NCI-H146 (cell line): ENCODE data around the gene MLH3.
"Not testable (repeated sequence)": the region's sequence is repeated elsewhere in the genome, so short reads cannot be mapped to it uniquely, and the experiment has no call there.

Source experiments
- DNase-seq: peaks from one replicate; lab custom pipeline; 2025; lab: John Stamatoyannopoulos, UW

Gene MLH3

DNA sequence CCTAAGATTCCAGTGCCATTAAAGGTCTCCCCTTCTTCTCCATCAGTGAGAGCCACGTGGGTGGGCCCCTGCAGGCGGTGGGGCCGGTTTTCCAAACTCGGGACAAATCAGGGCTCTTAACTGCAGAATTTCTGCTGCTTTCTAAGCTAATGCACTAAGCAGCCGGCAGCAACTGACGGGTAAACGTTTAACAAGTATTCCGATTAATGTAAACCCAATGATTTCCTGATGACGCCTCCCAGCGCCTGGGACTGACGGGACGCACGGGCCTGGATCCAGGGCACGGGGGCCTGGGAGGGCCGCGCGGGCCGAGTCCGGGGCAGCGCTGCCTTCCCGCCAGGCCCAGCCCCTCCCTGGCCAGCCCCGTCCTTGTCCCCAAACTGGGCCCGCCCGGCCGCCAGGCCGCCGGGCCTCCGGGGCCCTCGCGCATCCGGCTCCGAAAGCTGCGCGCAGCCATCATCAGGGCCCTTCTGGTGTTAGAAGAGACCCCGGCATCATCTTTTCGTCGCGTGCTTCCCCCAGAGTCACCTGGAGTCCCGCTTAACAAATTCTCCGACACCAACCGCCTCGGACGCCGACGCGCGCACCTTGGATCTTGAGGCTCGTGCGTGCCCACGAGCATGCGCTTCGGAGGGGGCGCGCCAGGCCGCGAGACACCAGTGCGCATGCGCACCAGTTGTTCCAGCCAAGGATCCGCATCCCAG is at the start of gene MLH3:
MLH3 (minus strand) TSS at position 616 of the 704 bp plus-strand sequence. CDS start 1,812 bp downstream, outside the sequence.
- peak; percentile 84 for DNase-seq

DNA sequence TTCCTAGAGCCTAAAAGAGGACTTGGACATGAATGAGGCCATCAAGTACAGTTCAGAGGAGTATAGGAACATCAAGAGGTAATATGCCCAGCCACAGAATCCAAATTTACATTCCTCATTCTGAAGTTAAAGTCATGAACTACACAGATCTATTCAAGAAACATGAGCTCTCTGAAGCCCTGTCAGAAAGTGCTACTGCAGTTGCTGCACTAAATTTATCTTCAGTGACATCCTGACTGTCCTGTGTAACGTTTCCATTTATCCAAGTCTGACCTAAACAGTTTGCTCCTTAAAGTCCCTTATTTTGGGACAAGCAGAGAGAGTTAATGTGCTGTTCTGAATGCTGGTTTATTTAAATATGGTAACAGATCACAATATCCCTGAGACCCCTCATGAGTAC is 47.4 kb upstream of the MLH3 start:
- no peak for DNase-seq

GRCh38 chr14:75098212-75098611 is 46.9 kb upstream of the MLH3 start:
- no peak for DNase-seq

GRCh38 chr14:75096959-75097358 is 45.7 kb upstream of the MLH3 start:
- DNase-seq: peak; percentile 30

- no peak for DNase-seq
Measured at GRCh38 chr14:75095690-75096089, 44.4 kb upstream of the MLH3 start.

- DNase-seq: no peak
Measured at GRCh38 chr14:75094896-75095295, 43.6 kb upstream of the MLH3 start.

DNA sequence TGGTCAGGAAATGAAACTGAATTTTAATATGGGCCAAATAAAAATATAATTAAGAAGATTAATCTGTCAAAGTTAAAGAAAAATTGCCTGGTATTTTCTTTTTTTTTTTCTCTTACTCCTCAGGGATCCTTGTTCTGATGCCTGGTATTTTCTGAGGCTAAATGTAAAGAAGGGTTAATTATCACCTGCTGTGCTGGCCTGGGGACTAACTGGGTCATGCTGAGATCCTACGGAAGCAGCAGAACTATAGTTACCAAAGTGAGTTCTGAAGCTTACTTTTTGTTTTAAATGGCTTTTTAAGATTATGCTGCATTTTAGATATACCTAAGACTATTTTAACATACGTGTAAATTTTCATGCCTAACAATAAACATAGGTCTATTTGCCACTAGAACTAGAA is 41.4 kb upstream of the MLH3 start:
- DNase-seq: peak; percentile 22

- DNase-seq: no peak
Measured at GRCh38 chr14:75091251-75091650, 40.0 kb upstream of the MLH3 start.

DNA sequence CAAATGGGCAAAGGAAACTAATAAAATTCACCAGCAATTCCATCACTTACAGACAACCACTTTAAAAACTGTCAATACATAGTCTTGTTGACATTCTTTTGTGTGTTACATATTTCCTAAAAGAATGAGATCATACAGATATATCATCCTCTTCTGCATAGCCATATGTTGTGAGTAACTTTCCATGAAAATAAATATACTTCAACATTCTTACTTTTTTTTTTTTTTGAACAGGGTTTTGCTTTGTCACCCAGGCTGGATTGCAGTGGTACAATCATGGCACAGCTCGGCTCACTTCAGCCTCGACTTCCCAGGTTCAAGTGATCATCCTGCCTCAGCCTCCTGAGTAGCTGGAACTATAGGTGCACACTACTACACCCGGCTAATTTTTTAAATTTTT is 39.1 kb upstream of the MLH3 start:
- DNase-seq: no peak

- peak; percentile 38 for DNase-seq
Measured at GRCh38 chr14:75088566-75089373, 37.5 kb upstream of the MLH3 start.

DNA sequence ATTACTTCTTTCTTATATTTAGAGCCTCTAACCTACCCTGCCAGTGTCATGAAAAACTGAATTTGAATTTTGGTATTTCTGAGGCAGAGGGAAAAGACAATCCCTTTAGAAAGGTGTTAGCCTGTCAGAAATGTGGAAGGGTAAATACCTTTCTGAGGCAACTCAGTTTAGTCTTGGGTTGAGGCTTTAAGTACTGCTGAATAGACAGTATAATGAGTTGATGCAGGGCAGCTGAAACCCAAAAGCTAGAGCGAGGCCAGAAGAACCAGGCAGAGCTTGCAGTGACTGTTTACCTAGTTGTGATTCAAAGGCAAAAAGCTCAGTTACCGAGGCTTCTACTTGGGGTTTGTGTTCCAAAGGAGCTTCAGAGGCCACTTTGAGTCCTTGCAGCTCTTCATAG is 36.9 kb upstream of the MLH3 start:
- no peak for DNase-seq

DNA sequence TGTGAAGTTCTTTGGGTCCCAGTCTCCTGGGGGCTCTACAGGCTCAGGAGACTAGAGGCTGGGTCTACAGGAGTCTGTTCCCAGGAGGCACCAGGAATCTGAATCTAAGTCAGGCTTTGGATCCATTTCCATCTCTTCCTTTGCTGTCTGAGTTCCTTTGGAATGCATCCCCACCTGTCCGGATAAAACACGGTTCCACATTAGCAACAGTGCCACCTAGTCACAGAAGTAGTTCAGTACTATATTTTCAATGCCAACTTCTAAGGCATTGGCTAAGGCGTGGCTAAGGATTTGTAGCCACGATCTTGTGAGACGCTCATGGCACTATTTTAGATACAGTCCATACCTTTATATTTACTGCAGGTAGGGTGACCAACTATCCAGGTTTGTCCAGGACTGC is 33.2 kb upstream of the MLH3 start:
- DNase-seq: no peak

DNA sequence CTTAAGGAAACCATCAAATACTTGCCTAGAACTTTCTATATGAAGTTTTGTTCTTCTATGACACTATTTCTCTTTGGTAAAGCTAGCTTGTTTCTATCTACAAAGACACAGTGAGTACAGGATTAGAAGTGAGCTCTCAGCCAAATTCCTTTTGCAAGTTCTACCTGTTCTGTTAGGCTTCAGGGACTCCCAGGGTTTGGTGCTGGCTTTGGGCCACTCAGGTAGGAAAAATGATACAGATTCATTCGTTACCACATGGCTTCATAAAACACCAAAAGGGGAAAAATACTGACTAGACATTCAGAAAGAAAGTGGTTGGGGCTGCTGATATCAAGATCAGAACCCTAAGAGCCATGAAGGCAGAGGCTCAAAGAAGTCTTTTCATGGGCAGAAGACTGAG is 32.0 kb upstream of the MLH3 start:
- no peak for DNase-seq

DNA sequence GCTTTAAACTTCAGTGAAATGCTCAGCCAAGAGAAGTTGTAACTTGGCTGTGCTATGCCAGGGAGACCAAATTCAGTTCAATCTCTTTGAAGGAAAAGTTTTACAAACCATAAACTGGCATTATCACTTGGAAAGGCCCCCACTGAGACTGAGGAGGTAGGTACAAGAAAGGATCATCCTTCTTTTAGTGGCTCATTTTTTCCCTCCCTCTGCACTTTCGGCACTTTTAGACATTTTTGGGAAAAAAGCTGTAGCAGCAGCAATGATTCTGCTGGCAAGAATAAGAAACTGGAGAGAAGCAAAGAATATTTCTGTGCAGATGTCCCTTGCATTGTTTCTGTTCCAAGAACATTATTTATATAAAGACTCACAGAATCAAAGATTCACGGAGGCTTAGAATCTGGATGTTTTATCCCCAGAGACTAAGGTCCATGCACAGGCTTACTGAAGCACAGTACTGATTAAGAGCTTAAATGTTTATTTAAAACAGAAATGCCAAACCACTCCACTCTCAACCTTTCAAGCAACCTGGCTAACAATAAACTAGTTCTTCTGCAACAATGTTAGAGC is 30.5 kb upstream of the MLH3 start:
- no peak for DNase-seq

GRCh38 chr14:75079521-75079920 is 28.3 kb upstream of the MLH3 start:
- DNase-seq: no peak

DNA sequence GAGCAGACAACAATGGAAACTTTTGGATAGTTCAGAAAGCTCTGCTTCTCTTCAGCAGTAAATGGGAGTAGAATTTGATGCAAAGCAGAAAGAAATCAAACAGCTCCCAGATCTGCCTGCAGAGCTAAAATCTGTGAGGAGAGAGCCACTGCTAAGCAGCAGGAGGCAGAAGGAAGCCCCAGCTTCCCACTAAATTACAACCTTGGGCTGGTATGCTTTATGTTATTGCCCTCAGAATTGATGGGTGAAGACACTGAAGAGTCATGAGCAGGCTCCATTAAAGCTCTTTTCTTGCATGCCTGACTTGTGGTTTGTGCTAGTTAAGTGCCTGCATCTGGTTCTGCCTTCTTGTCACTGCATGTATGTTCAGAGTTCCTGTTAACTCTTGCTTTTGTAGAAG is 26.5 kb upstream of the MLH3 start:
- no peak for DNase-seq

DNA sequence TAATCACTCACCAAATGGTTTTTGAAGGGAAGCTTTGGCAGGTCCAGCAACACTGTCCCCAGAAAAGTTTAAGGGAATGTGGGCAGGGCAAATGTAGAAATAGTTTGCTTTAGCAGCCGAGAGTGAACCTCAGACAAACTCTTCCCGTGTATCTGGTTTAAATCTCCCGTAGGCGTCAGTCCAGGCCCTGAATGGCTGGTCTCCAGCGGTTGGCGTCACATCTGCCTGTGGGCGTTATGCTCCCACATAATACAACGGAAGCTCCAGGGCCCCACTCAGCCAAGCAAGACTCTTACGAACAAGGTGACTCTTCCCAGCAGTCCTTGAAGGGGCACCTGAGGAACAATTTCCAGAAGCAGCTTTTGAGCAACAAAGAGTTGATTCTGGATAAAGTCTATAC is 19.1 kb upstream of the MLH3 start:
- DNase-seq: no peak

DNA sequence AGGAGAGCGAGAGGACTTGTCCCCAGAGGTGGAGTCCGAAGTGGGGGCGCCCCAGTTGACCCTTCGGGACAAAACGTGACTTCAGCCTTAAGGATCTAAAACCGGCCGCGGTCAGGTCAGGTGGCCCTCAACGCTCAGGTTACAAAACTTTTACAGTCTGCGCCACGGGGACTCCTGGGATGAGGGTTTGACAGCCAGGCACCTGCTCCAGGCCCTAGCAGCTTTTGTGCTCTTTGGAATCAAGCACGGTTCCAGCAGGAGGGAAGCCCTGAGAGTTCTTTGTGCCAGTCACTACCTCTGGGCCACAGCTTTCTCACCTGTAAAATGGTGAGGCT is 18.5 kb upstream of the MLH3 start:
- peak; percentile 70 for DNase-seq

DNA sequence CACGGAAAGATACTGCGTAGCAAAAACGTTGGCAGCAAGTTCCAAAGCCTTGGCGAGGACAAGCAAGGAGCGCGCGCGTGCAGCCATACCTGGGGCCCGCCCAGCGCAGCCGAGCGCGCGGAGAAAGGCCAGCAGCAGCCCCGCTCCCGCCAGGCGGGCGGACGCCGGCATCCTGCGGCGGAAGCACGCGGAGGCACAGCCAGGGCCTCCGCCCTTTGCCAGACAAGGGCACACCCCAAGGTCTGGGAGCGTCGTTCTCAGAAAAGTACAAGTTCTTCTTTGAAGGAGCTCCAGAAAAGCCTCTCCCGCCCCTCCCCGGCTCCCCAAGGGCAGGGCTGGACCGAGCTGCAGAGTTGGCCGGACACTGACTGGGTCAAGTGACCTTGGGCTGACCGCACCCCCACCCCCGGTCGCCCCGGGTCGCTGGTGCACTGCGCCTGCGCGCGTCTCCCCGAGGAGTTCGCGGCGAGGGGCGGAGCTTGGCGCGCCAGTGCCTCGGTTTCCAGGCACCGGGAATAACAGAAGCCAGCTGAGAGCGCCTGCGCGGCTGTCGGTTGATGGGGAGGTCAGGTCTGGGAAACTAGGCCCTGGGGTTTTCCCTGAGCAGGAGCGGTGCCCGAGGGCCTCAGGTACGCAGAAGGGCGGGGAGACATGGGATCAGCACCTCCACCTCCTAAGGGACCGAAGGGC is 18.0 kb upstream of the MLH3 start, which contains the start of gene ZC2HC1C:
ZC2HC1C (plus strand) TSS at position 521 of the 690 bp plus-strand sequence. CDS start 933 bp downstream, outside the sequence.
- DNase-seq: peak; percentile 85

DNA sequence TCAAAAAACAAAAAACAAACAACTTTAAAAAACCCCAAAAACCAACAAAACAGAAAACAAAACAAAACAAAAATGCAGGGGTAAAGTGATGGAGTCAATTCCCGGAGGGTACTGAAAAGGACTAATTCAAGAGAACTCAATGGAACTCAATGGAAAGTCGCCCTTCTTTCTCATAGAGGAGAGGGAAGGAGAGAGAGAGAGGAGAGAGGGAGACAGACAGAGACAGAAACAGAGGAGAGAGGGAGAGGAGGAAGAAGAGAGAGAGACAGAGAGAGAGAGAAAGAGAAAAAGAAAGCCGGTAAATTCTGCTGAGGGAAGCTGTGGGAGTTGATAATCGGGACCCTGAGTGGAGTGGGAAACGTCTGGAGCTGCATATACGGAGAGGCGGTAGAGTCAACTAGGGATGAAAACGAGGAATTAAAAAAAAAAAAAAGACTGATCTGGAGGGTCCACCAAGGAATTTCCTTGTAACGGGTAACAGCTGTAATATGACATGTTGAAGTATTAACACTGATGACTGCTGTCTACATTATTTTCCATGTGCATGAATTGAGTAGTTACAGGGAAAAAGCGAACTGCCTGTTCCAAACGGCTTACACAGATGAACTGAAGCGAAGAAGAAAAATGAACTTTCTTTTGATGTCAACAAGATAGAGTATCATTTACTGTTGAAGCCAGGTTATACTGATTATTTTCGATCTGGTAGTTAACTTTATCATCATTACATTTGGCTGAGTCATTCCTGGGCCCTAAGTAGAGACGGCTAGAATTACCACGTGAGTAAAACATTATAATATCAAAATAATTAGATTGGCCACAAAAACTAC is 17.2 kb upstream of the MLH3 start:
- no peak for DNase-seq

GRCh38 chr14:75067765-75068164 is 16.5 kb upstream of the MLH3 start:
- not testable (repeated sequence) for DNase-seq

DNA sequence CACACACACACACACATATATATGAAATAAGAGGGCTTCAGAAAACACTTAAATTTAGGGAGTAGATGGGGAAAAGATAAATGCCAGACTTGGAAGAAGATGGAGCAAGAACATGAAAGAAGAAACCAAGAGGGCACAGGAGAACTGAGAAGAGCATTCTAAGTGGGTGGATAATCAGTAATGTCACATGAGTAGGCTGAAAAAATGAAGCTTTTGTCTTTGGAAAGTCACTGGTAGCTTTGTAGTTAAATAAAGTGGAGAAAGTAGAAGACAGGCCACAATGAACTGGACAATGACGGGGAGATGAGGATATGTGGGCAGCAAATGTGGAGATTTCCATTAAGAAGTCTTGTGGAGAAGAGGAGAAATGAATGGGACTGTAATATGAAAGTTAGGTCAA is 15.9 kb upstream of the MLH3 start:
- no peak for DNase-seq
